Vagina (tissue), 2 donors: ENCODE results near the gene DOCK1.

ENCODE experiments used
- CTCF ChIP-seq, 3 experiments: fragments of 450-650 bp in 2 of 3; fragments of 200-600 bp in 1 of 3; sonication (generic) in 1 of 3; IDR thresholded peaks; one replicate each; pipeline ENCODE4 v1.5.1; 2017 to 2019; ENCODE audit warnings: antibody characterized with exemption in 3 of 3, mild to moderate bottlenecking in 2 of 3, moderate library complexity in 2 of 3
- POLR2A ChIP-seq, 2 donors: fragments of 450-650 bp; IDR thresholded peaks; one replicate each; pipeline ENCODE4 v1.6.1; 2017; ENCODE audit warnings: antibody characterized with exemption in 2 of 2, mild to moderate bottlenecking in 2 of 2, moderate library complexity in 2 of 2
- POLR2AphosphoS5 ChIP-seq, 2 donors: sonication (generic); formaldehyde crosslinking; IDR thresholded peaks; one replicate each; pipeline ENCODE4 v1.9.0; 2017; ENCODE audit warnings: antibody characterized with exemption in 2 of 2, mild to moderate bottlenecking in 2 of 2, low read depth in 1 of 2; ENCODE audit not compliant: insufficient read depth in 1 of 2

- TF ChIP-seq CTCF (IDR thresholded peaks at IDR 0.05) (no peak), POLR2A (IDR thresholded peaks at IDR 0.05) (no peak), POLR2AphosphoS5 (IDR thresholded peaks at IDR 0.05; ENCODE audit: insufficient read depth in 1 of 2, low read depth in 1 of 2) (no peak)
Measured at GRCh38 chr10:127331696-127332095, 426.5 kb downstream of the DOCK1 start.
